NCI-H524 (cell line): Measurements from ENCODE around the gene MYOZ3.

Source experiments
- DNase-seq, 2 experiments: peaks; one replicate each; lab custom pipeline; 2025; lab: John Stamatoyannopoulos, UW

Gene MYOZ3

GRCh38 chr5:150659360-150660107, 1.5 kb upstream of the MYOZ3 start:
- no peak for DNase-seq

GRCh38 chr5:150660108-150660831, 781 bp upstream of the MYOZ3 start:
- DNase-seq: no peak

DNA sequence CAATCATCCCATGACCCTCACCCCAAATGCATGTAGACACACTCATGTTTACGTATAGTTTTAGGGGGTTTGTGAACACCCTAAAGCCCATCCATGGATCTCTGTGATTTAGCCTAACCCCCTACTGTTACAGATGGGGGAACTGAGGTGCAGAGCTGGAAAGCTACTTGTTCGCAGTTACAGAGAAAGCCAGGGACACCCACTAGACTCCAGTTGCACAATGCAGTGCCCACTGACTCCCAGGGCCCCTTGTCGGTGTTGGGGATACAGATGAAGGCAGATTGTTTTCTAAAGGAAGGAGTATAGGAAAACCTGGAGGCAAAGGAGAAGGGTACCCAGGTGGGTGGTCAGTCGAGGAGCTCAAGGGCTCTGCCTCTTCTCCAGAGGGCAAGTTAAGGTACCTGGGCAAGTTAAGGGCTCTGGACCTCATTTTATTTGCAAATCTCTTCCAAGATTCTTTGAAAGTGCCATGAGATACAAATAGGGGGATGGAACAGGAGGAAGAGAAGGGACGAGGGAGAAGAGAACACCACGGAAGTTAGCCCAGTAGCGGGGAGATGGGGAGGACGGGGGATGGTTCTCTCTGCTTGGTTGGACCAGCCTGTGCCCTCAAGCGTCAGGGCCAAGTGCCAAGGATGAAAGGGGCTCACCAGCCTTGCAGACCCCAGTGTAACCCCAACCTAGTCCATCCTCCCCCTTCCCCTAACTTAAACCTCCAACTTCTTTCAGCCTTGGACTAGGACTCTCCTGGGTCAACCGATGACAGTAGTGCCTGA, 958 bp downstream of the MYOZ3 start:
- DNase-seq: no peak

- DNase-seq: no peak
Observed at GRCh38 chr5:150662731-150663516, 1.9 kb downstream of the MYOZ3 start.

GRCh38 chr5:150663936-150664335, 2.9 kb downstream of the MYOZ3 start:
- DNase-seq: no peak

- no peak for DNase-seq
Observed at GRCh38 chr5:150665044-150665443, 4.0 kb downstream of the MYOZ3 start.

GRCh38 chr5:150670275-150670947, 9.4 kb downstream of the MYOZ3 start:
- DNase-seq: no peak

DNA sequence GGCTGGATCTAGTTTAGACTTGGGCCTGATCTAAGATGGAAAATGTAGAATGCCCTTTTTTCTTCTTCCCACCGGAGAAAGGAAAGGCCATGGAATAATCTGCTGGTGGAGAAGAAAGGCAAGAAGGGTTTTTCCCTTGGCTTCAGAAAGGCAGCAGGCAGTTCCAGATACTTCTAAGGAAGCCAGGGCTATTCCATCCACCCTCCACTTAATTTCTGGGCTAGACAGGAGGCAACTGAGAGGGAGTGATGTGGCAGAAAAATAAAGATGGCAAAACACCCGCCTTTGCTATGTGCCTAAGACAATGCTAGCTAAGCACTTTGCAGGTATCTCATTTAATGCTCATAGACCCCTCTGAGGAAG, 9.9 kb downstream of the MYOZ3 start:
- DNase-seq: no peak

GRCh38 chr5:150671509-150672236, 10.6 kb downstream of the MYOZ3 start:
- peak; percentile 9 to 24 for DNase-seq

DNA sequence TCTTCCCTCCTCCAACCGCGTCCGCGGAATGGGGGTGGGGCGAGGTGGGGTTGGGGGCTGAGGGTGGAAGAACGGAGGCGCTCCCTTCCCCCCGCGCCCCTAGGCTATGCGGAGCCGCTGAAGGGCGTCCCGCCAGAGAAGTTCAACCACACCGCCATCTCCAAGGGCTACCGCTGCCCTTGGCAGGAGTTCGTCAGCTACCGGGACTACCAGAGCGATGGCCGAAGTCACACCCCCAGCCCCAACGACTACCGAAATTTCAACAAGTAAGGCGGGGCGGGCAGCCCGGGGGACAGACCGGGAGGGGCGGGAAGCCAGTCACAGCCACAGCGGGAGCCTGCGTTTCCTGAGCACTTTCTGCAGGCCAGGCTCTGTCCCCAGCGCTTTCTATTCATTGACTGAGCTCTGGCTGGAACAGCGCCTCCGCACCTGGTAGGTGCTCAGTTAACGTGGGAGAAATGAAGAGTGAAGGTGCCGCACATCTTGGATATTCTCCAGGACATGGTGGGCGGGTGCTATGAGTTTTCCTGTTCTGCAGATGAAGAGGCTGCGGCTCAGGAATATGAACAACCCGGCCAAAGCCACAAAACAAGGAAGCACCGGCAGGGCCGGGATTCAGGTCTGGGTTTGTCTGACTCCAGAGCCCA, 11.3 kb downstream of the MYOZ3 start:
- peak in 1 of 2 experiments; percentile 42 for DNase-seq

- DNase-seq: no peak
Observed at GRCh38 chr5:150672884-150673275, 11.8 kb downstream of the MYOZ3 start.

- DNase-seq: no peak
Observed at GRCh38 chr5:150674341-150674821, 13.3 kb downstream of the MYOZ3 start.

DNA sequence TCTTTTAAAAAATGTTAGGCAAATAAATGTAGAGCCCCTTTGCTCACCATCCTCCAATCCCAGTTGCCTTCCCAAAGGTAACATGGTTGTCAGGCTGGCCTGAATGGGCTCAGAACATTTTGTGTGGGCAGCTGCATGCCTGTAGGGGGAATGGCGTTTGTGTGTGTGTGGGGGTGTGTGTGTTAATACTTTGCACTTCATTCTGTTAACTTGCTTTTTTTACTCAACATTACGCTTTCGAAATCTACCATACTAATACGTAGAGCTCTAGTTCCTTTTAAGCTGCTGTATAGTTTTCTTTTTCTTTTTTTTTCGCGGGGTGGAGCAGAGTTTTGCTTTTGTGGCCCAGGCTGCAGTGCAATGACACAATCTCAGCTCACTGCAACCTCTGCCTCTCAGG, 14.0 kb downstream of the MYOZ3 start:
- DNase-seq: no peak

GRCh38 chr5:150676578-150676977, 15.5 kb downstream of the MYOZ3 start:
- no peak for DNase-seq

DNA sequence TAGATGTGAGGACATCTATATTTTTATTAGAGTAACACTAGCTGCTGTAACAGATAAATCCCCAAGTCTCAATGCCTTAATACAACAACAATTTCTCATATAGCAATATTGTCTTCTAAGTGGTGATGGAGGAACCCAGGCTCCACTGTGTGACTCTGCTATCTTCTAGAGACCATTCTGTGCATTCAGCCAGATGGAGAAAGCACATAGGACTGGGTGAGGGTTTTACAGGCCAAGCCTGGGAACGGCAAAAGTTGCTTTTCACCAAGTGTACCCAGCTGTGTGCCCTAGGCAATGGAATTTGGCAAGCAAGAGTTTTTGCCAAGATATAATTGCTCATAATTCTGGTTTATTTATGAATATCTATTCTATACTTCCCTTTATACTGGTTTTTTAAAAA, 28.1 kb downstream of the MYOZ3 start:
- DNase-seq: no peak

DNA sequence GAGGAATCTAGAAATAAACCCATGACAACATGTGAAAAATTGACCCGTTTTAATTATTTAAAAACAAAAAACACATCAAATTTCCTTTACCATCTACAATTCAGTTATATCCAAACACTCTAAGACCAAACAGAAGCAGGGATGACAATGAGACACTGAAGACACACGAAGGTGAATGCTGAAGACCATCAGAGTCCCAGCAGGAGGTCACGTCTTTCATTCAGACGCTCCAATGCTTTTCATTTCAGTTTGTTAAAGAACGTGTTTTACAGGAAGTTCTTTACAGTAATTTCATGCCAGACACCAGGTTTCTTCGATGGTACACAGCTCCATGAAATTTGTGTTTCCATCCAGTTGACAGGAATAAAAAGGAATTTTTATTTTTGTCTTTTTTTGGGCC, 29.7 kb downstream of the MYOZ3 start:
- DNase-seq: no peak

DNA sequence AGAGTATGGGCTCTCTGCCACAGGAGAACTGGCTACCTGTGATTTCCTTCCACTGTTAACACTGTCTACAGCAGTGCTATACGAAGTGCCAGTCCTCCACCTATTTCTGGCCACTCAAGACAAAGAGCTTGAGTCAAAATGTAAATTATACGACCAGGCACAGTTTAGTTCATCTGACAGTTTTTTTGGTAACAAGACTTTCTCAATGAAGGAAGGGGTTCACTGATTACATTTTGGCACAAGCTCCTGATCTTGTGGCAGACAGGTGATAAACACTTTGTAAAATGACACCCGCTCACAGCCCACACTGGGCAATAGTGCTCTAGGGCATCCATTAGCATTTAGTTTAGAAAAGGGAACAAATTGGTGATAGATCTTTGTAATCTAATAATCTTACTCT, 31.2 kb downstream of the MYOZ3 start:
- DNase-seq: no peak

GRCh38 chr5:150694612-150695011, 33.6 kb downstream of the MYOZ3 start:
- no peak for DNase-seq

GRCh38 chr5:150700246-150700593, 39.2 kb downstream of the MYOZ3 start:
- DNase-seq: no peak
